ENCODE data around the gene CHST11. TPM values are rescaled to one million over a fixed set of nuclear protein-coding genes. Genes with fewer than 3 reads are reported as not detected.

The CHST11 gene
- total RNA-seq, 2 experiments from 2014 or later = 53.4 to 53.6 TPM

DNA sequence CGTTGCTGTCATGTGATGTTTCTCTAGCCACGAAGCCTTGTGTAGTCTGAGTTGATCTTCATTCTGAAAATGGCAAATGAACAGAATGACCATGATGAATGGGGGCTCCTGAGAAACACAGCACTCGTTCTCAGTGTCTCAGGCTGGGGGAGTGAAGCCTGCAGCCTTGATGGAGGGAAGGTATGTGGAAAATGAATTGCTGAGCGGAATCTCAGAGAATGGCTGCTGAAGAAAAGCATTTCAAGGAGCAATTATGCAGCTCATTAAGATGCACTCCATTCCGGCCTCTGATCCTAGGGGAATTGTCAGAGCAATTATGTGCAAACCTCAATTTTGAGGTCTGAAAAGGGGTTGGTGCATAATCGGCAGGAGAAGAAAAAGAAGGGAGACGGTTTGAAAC, 167.1 kb downstream of the CHST11 start:
- POLR2A ChIA-PET = no interaction called here

DNA sequence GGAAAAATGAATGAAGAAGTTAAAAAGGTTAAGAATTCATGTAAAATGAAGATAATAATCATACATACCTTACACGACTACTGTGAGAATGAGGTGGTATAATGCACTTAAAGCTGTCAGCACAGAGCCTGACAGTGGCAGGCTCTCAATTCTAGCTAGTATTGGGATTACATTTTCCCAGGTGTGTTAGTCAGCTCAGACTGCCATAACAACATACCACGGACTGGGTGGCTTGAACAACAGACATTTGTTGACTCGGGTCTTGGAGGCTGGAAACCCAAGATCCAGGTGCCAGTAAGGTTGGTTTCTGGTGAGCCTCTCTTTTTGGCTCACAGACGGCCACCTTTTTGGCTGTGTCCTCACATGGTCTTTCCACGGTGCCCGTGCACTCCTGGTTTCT, 167.8 kb downstream of the CHST11 start:
- no peak overlapping the region for H3K4me3 Mint-ChIP-seq

More for the DNA sequence above, 167.1 kb downstream of the CHST11 start:
- CTCF ChIA-PET = no interaction called here
- no peaks in the 10 kb centered on the region for H3K27me3 ChIP-seq (ENCODE audit: control insufficient read depth in 1 of 2, insufficient read depth in 2 of 2, low read length in 2 of 2)
- H3K4me3 Mint-ChIP-seq = no peak overlapping the region
- DNase-seq = no peak
- H3K27ac Mint-ChIP-seq = peak overlapping the region; percentile 43
- H3K4me1 Mint-ChIP-seq (ENCODE audit: low read depth) = peaks cover 42% of the 10 kb centered on the region
- H3K27ac ChIP-seq (ENCODE audit: low read depth in 1 of 2, low read length in 2 of 2) = no peak overlapping the region
- no peaks in the 10 kb centered on the region for H3K27me3 Mint-ChIP-seq
- H3K36me3 Mint-ChIP-seq (ENCODE audit: low read depth) = peaks cover 4% of the 10 kb centered on the region
- no peaks in the 10 kb centered on the region for H3K9me3 Mint-ChIP-seq
- peaks cover 6% of the 10 kb centered on the region for H3K4me1 ChIP-seq (ENCODE audit: insufficient read depth, low read length)
- ATAC-seq (ENCODE audit: poor library complexity) = no peak
- TF ChIP-seq, protein P1, sequence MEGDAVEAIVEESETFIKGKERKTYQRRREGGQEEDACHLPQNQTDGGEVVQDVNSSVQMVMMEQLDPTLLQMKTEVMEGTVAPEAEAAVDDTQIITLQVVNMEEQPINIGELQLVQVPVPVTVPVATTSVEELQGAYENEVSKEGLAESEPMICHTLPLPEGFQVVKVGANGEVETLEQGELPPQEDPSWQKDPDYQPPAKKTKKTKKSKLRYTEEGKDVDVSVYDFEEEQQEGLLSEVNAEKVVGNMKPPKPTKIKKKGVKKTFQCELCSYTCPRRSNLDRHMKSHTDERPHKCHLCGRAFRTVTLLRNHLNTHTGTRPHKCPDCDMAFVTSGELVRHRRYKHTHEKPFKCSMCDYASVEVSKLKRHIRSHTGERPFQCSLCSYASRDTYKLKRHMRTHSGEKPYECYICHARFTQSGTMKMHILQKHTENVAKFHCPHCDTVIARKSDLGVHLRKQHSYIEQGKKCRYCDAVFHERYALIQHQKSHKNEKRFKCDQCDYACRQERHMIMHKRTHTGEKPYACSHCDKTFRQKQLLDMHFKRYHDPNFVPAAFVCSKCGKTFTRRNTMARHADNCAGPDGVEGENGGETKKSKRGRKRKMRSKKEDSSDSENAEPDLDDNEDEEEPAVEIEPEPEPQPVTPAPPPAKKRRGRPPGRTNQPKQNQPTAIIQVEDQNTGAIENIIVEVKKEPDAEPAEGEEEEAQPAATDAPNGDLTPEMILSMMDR (IDR thresholded peaks at IDR 0.05) = no peak
- peaks cover 3% of the 10 kb centered on the region for H3K36me3 ChIP-seq (ENCODE audit: insufficient read depth, low read length)
- intact Hi-C loops (cut with DNase I, micrococcal nuclease) = no loop called here
- H3K9me3 ChIP-seq (ENCODE audit: control insufficient read depth in 1 of 2, insufficient read depth in 1 of 2, low read length in 2 of 2) = no peaks in the 10 kb centered on the region
- no peak overlapping the region for H3K4me3 ChIP-seq (ENCODE audit: low read length)

DNA sequence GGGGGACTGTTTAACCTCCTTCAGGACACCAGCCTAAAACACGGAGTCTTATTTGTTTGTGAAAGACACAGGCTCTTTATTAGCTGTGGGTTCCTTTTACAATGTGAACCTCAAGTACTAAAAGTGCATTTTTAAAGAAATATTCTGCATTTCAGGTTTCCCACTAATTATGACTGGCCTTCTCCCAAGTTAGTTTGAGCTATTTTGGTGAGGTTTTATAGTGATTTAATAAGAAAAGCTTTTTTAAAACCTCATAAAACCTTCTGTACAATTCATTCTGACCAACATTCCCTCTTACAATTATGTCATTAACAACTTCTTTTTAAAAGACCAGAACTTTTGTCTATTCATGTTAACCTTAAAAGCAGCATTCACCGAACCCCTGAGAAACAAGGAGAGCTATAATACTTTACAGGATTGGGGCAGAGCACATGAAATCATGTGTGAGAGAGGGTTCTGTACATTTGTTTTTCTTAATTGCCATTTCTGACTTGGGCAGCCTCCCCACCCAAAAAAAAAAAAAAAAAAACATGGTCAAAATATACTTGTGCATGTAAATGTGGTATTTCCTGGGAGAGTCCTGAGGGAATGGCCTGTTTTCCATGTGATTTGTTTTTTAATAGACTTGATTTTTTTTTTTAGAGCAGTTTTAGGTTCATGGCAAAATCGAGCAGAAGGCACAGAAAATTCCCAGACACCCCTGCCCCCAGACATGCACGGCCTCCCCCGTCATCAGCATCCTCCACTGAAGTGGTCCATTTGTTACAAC, 169.5 kb downstream of the CHST11 start:
- POLR2A ChIA-PET = no interaction called here
- DNase-seq (no peak), ATAC-seq (ENCODE audit: poor library complexity) (no peak)
- H3K9me3 Mint-ChIP-seq = no peaks in the 10 kb centered on the region
- no peak overlapping the region for H3K27ac ChIP-seq (ENCODE audit: low read depth in 1 of 2, low read length in 2 of 2)
- H3K4me3 Mint-ChIP-seq = no peak overlapping the region
- TF ChIP-seq, protein P1 (IDR thresholded peaks at IDR 0.05) = no peak
- no peaks in the 10 kb centered on the region for H3K27me3 ChIP-seq (ENCODE audit: control insufficient read depth in 1 of 2, insufficient read depth in 2 of 2, low read length in 2 of 2)
- H3K4me1 ChIP-seq (ENCODE audit: insufficient read depth, low read length) = peaks cover 7% of the 10 kb centered on the region
- H3K27ac Mint-ChIP-seq = no peak overlapping the region
- H3K4me3 ChIP-seq (ENCODE audit: low read length) = no peak overlapping the region
- CTCF ChIA-PET = interaction anchor here (0.6 kb wide), 1 partner anchor 192 kb away, joined by 5 read pairs; no protein-coding TSS in a partner anchor
- peaks cover 5% of the 10 kb centered on the region for H3K36me3 Mint-ChIP-seq (ENCODE audit: low read depth)
- intact Hi-C loops (cut with DNase I, micrococcal nuclease) = no loop called here
- H3K36me3 ChIP-seq (ENCODE audit: insufficient read depth, low read length) = peaks cover 3% of the 10 kb centered on the region
- H3K4me1 Mint-ChIP-seq (ENCODE audit: low read depth) = peaks cover 46% of the 10 kb centered on the region
- H3K9me3 ChIP-seq (ENCODE audit: control insufficient read depth in 1 of 2, insufficient read depth in 1 of 2, low read length in 2 of 2) = no peaks in the 10 kb centered on the region
- H3K27me3 Mint-ChIP-seq = no peaks in the 10 kb centered on the region

More for the DNA sequence above, 167.8 kb downstream of the CHST11 start:
- peaks cover 6% of the 10 kb centered on the region for H3K4me1 ChIP-seq (ENCODE audit: insufficient read depth, low read length)
- Mint-ChIP-seq H3K4me1 (ENCODE audit: low read depth) (peaks cover 41% of the 10 kb centered on the region), H3K9me3 (no peaks in the 10 kb centered on the region), H3K27ac (peak overlapping the region; percentile 43), H3K36me3 (ENCODE audit: low read depth) (peaks cover 5% of the 10 kb centered on the region), H3K27me3 (no peaks in the 10 kb centered on the region)
- H3K27ac ChIP-seq (ENCODE audit: low read depth in 1 of 2, low read length in 2 of 2) = no peak overlapping the region
- no peak overlapping the region for H3K4me3 ChIP-seq (ENCODE audit: low read length)
- CTCF ChIA-PET = no interaction called here
- DNase-seq (no peak), ATAC-seq (ENCODE audit: poor library complexity) (no peak)
- H3K9me3 ChIP-seq (ENCODE audit: control insufficient read depth in 1 of 2, insufficient read depth in 1 of 2, low read length in 2 of 2) = no peaks in the 10 kb centered on the region
- no peaks in the 10 kb centered on the region for H3K27me3 ChIP-seq (ENCODE audit: control insufficient read depth in 1 of 2, insufficient read depth in 2 of 2, low read length in 2 of 2)
- intact Hi-C loops (cut with DNase I, micrococcal nuclease) = no loop called here
- H3K36me3 ChIP-seq (ENCODE audit: insufficient read depth, low read length) = peaks cover 3% of the 10 kb centered on the region
- TF ChIP-seq, protein P1 (IDR thresholded peaks at IDR 0.05) = no peak
- POLR2A ChIA-PET = no interaction called here

Data from CD4-positive, alpha-beta T cell (primary cell).